K562 (cell line): ENCODE data around the gene TRIO. TPM values are rescaled to one million over a fixed set of nuclear protein-coding genes. Genes with fewer than 3 reads are reported as not detected.

ENCODE experiments used
- ATAC-seq: fragments of 200-7000 bp; cut with Tn5 transposase; 3 replicates; pipeline ENCODE4 v1.9.1; 2020; ENCODE audit warnings: moderate library complexity
- BruUV-seq: library from RNA; stranded (reverse); fragments of 400-500 nt; replicated peaks from 2 replicates; lab custom pipeline; 2021; lab: Mats Ljungman, UMichigan
- CTCF ChIA-PET: fragments of 300-600 bp; formaldehyde crosslinking; extraction: SDS; loops from one replicate; lab custom pipeline; 2021; ENCODE audit warnings: low intra/inter-chr PET ratio; lab: Yijun Ruan, JAX
- POLR2A ChIA-PET: fragments of 300-600, 350-650 bp; sonication (Branson Sonifier 250); formaldehyde crosslinking; extraction: SDS; loops from one replicate; lab custom pipeline; 2021; ENCODE audit warnings: antibody characterized with exemption, inconsistent platforms; lab: Yijun Ruan, JAX
- DNase-seq, 4 experiments: peaks; one replicate each; pipeline versions ENCODE4 v3.0.0 to v3.0.0-alpha.2; 2011 to 2018; ENCODE audit warnings: low spot score in 3 of 4, mixed read lengths in 3 of 4; ENCODE audit errors: extremely low read depth in 1 of 4
- FAIRE-seq: peaks from 2 replicates; lab custom pipeline; 2011; peaks lifted over from hg19 to GRCh38; lab: Jason Lieb, UNC
- H2AFZ ChIP-seq: 2 replicates; pipeline ENCODE4 v1.6.0; 2011; ENCODE audit warnings: low read depth, low read length, control low read depth, inconsistent platforms
- H3K27ac ChIP-seq: fragments of 200-600 bp; 3 replicates; pipeline ENCODE4 v1.8.0; 2011; ENCODE audit warnings: low read depth, mild to moderate bottlenecking, control low read depth, inconsistent platforms, low read length, moderate library complexity, mixed read lengths; ENCODE audit errors: extremely low read depth
- H3K27me3 ChIP-seq, 2 experiments: fragments of 300-600 bp in 1 of 2; 2 replicates in 1 of 2; 3 replicates in 1 of 2; pipeline versions ENCODE4 v1.6.0 to v1.8.0; 2011; ENCODE audit warnings: inconsistent platforms in 2 of 2, low read length in 2 of 2, mild to moderate bottlenecking in 1 of 2, mixed read lengths in 1 of 2, moderate library complexity in 1 of 2; ENCODE audit not compliant: control insufficient read depth in 2 of 2, insufficient read depth in 2 of 2
- H3K36me3 ChIP-seq: fragments of 300-600 bp; 3 replicates; pipeline ENCODE4 v1.8.0; 2011; ENCODE audit warnings: mild to moderate bottlenecking, low read length, inconsistent platforms; ENCODE audit not compliant: control insufficient read depth, insufficient read depth
- H3K4me1 ChIP-seq, 2 experiments: fragments of 200-600 bp in 1 of 2; replicated peaks in 1 of 2; 2 replicates in 1 of 2; 3 replicates in 1 of 2; pipeline versions ENCODE4 v1.5.1 to v1.8.0; 2011; ENCODE audit warnings: inconsistent platforms in 2 of 2, low read length in 2 of 2, mild to moderate bottlenecking in 1 of 2, mixed read lengths in 1 of 2, moderate library complexity in 1 of 2; ENCODE audit not compliant: control insufficient read depth in 2 of 2, insufficient read depth in 2 of 2
- H3K4me2 ChIP-seq: 2 replicates; pipeline ENCODE4 v1.6.1; 2011; ENCODE audit warnings: low read length, control low read depth, inconsistent platforms, mixed read lengths; ENCODE audit not compliant: insufficient read depth
- H3K4me3 ChIP-seq: fragments of 200-600 bp; sonication (generic), shearing (Covaris generic); 2 replicates; pipeline ENCODE4 v1.5.1; 2016; ENCODE audit warnings: control low read depth, inconsistent platforms
- H3K79me2 ChIP-seq: fragments of 200-600 bp; 3 replicates; pipeline ENCODE4 v1.8.0; 2011; ENCODE audit warnings: low read length, inconsistent platforms; ENCODE audit not compliant: control insufficient read depth, insufficient read depth
- H3K9ac ChIP-seq, 2 experiments: 2 replicates each; pipeline versions ENCODE4 v1.6.0 to v1.6.1; 2011; ENCODE audit warnings: low read depth in 2 of 2, low read length in 2 of 2, control low read depth in 1 of 2, inconsistent platforms in 1 of 2, mild to moderate bottlenecking in 1 of 2, mixed read lengths in 1 of 2; ENCODE audit not compliant: insufficient read depth in 1 of 2
- H3K9me1 ChIP-seq: one replicate; pipeline ENCODE4 v1.6.0; 2011; ENCODE audit warnings: inconsistent platforms, mild to moderate bottlenecking, low read length, moderate library complexity; ENCODE audit not compliant: control insufficient read depth, insufficient read depth
- H3K9me3 ChIP-seq: replicated peaks from 2 replicates; pipeline ENCODE4 v1.5.1; 2011; ENCODE audit warnings: low read depth, low read length, inconsistent platforms; ENCODE audit not compliant: control insufficient read depth, insufficient read depth
- H4K20me1 ChIP-seq: replicated peaks from 2 replicates; pipeline ENCODE4 v1.6.1; 2011; ENCODE audit warnings: low read length, inconsistent platforms, mixed read lengths; ENCODE audit not compliant: control insufficient read depth, insufficient read depth
- CHD2 ChIP-seq: IDR thresholded peaks from 2 replicates; pipeline ENCODE4 v1.6.1; 2011; ENCODE audit warnings: low read depth, low read length
- CTBP1 ChIP-seq: fragments of 450-650 bp; IDR thresholded peaks from 2 replicates; pipeline ENCODE4 v1.6.1; 2016; ENCODE audit warnings: borderline replicate concordance
- PURB ChIP-seq: sonication (generic); formaldehyde crosslinking; IDR thresholded peaks from 2 replicates; pipeline ENCODE4 v1.9.0; 2021; ENCODE audit warnings: low read depth, mild to moderate bottlenecking, missing genetic modification reagents
- SREBF1 ChIP-seq: fragments of 150-350 bp; IDR thresholded peaks from 2 replicates; pipeline ENCODE4 v1.6.1; 2014; ENCODE audit warnings: antibody characterized with exemption, low read depth, low read length, borderline replicate concordance
- ZEB2 ChIP-seq: fragments of 450-650 bp; IDR thresholded peaks from 2 replicates; pipeline ENCODE4 v1.6.1; 2016
- ZNF347 ChIP-seq: fragments of 450-650 bp; formaldehyde crosslinking; IDR thresholded peaks from 2 replicates; pipeline ENCODE4 v1.4.0; 2020; ENCODE audit warnings: low read depth, mild to moderate bottlenecking, moderate library complexity
- WGBS: fragments of 100-300 bp; shearing (Covaris generic); methylation state at CpG from one replicate; pipeline ENCODE4 v1.1.6; 2016; ENCODE audit warnings: low coverage, mixed read lengths; ENCODE audit not compliant: insufficient coverage; ENCODE audit errors: missing lambda C conversion rate; 5-methylcytosine and 5-hydroxymethylcytosine counted together
- in situ Hi-C: fragments of 300-500 bp; cut with MboI; formaldehyde crosslinking; loops from 4 replicates; pipeline ENCODE4 v1.15.0; 2018; ENCODE audit warnings: inconsistent platforms, mixed read lengths
- intact Hi-C: fragments of 100-400 bp; cut with micrococcal nuclease; formaldehyde crosslinking; loops from 2 replicates; pipeline ENCODE4 v1.14.2; 2022
- polyA plus RNA-seq, 8 experiments: library from polyadenylated mRNA; depleted of rRNA in 4 of 8; stranded (reverse) in 5 of 8; unstranded in 3 of 8; fragments of >200 nt; fragmentation: Nextera tagmentation in 2 of 8; fragmentation: Illumina TruSeq in 1 of 8; extraction: Ambion mirVana in 2 of 8; extraction: Trizol in 1 of 8; gene quantifications; 2 replicates each; pipeline versions ENCODE4 v1.2.1 to v1.2.3, GENCODE V29; 2011 to 2014; ENCODE audit warnings: inconsistent platforms in 1 of 8, missing spikeins in 1 of 8
- total RNA-seq, 7 experiments: library from RNA; depleted of rRNA in 6 of 7; stranded (reverse); fragments of >200 nt in 6 of 7; fragmentation: Illumina TruSeq in 2 of 7; extraction: Trizol in 2 of 7; gene quantifications; 2 replicates each; pipeline versions ENCODE4 v1.2.1 to v1.2.3, GENCODE V29; 2011 to 2021; ENCODE audit warnings: low replicate concordance in 1 of 7

The TRIO gene
- total and polyA plus RNA-seq, 9 of the 15 experiments (the other 6 are each of a cell fraction or from before 2014, with no cell fraction given), result 0.24 to 5.0 (median 1.1) TPM

DNA sequence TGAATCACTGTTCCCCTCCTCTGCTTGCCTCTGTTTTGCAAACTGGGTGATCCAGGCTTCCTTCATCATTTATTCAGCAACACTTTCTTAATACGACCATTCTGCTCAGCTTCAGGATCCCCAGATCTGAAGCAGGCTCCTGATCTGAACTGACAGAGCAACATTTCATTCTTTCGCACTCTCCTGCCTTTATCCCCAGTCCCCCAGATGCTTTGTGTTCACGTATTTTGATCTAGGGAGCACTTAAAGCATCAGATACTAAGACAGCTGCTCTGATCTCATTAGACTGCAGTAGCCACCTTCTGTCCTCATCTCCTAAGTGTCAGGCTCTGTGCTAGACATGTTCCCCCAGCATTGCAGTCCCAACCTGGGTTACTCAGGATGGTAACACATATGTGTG is 158.0 kb downstream of the TRIO start (continued):
- no peak for TF ChIP-seq ZNF347 (CRISPR knock-in tag)
- TF ChIP-seq, all 486 proteins: peak for 0

GRCh38 chr5:14302330-14302729 is 159.2 kb downstream of the TRIO start:
- no peaks in the 10 kb centered on the region for H3K79me2 ChIP-seq
- CTCF ChIA-PET, result no interaction called here
- no peak overlapping the region for H3K9ac ChIP-seq
- H4K20me1 ChIP-seq, result no peaks in the 10 kb centered on the region
- H3K27ac ChIP-seq, result no peak overlapping the region
- no peak overlapping the region for H3K4me3 ChIP-seq
- H3K27me3 ChIP-seq, result peaks cover 6 to 10% of the 10 kb centered on the region in 2 experiments; a peak in 4 of 5 replicates
- H2AFZ ChIP-seq, result no peak overlapping the region
- no peaks in the 10 kb centered on the region for H3K9me3 ChIP-seq
- no peaks in the 10 kb centered on the region for H3K4me1 ChIP-seq
- TF ChIP-seq PURB (no peak), CHD2 (no peak), CTBP1 (no peak), ZEB2 (no peak), SREBF1 (no peak)
- no TSS peak for BruUV-seq
- ATAC-seq, result no peak
- no peak overlapping the region for H3K4me2 ChIP-seq
- H3K9me1 ChIP-seq, result no peaks in the 10 kb centered on the region
- DNase-seq, result no peak
- intact Hi-C loops, result no loop called here
- FAIRE-seq, result no peak
- in situ Hi-C loops, result no loop called here
- POLR2A ChIA-PET, result no interaction called here
- 27% methylated on average over 3 of the region's 3 CpGs for WGBS
- no peaks in the 10 kb centered on the region for H3K36me3 ChIP-seq
